ENCODE measurements around the gene JPT1. TPM values are rescaled to one million over a fixed set of nuclear protein-coding genes. Genes with fewer than 3 reads are reported as not detected.
"Not testable (repeated sequence)": the region's sequence is repeated elsewhere in the genome, so short reads cannot be mapped to it uniquely, and the experiment has no call there.

The JPT1 gene
- total RNA-seq, 1 donor from 2014 or later, result 122 TPM

DNA sequence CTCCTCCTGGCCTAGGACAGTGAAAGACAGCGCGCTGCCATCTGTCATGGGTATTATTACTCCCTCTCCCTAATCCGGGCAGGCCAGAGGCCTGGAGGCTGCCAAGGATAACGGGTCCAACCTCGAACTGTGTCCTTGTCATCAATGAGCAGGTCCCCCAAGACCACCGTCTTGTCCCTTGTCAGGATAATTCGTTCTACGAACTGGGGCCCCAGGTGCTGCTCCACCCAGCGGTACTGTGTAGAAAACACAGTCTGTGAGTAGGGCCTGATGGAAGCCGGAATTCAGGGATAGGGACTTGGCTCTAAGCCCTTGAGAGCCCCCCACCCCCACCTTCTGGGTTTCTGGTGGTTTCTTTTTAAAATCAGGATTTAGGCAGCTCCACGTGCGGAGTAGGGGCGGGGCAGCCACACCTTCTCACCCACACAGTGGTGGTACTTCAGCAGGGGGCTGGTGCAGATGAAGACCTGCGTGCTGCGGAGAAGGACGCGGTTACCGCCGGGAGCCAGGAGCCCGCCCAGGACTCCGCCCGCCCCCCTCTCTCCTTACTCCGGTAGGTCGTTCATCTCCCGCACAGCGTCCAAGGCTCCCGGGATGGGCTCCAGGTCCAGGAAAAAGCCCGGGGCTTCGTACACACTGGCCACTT, 23.6 kb downstream of the JPT1 start:
- peak; percentile 43 to 78 for DNase-seq (ENCODE audit: low read depth in 2 of 2)

DNA sequence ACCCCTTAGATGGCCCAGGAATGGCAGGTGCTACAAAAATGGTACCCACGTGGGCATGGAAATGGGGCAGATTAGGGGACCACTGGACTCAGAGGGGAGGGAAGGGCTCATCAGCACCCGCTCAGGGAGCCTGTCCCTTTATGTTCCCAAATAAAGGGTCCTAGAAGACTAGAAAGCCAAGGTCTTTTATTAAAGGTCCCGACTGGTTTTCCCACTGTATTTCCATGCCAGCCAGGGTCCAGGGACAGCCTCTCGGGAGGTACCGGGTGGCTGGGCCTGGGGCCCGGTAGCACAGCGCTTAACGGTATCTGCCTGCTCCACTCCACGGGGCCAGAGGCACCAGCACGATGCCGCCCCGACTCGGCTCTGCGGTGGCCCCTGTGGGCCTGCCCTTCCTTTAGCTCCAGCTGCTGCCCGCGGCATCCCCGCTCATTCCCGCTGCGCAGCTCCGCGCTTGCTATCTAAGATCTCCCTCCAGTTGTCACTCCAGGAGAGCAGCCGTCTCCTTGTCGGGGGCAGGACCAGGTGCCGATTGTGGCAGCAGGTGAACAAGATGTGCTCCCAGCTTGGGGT, 24.2 kb downstream of the JPT1 start:
- DNase-seq (ENCODE audit: low read depth in 2 of 2), result no peak

GRCh38 chr17:75129576-75129975, 24.7 kb downstream of the JPT1 start:
- no peak for DNase-seq (ENCODE audit: low read depth in 2 of 2)

DNA sequence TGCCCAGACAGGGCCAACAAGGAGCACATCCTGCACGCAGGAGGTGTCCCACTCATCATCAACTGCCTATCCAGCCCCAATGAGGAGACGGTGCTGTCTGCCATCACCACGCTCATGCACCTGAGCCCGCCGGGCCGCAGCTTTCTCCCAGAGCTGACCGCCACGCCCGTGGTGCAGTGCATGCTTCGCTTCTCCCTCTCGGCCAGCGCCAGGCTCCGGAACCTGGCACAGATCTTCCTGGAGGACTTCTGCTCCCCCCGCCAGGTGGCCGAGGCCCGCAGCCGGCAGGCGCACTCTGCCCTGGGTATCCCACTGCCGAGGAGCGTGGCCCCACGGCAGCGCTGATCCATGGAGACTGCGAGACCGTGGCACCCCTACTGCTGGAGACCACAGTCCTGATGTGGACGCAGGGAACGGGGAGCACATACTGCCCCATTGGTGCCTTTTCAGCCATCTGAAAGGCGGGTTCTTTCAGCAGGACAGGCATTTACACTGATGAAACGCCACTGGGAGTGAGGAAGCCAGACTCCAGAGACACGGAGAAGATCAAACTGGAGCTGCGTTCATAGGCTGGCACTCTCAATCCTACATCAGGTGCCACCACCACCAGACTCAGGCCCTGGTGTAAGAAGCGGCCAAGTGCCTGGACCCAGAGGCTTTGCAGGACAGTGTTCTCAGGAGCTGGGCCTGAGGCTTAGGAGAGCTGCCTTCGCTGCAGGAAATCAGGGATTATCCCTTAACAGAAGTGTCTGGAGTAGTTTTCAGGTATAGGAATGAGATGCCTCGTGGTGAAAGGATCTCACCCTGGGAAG, 25.4 kb downstream of the JPT1 start:
- no peak for DNase-seq (ENCODE audit: low read depth in 2 of 2)

DNA sequence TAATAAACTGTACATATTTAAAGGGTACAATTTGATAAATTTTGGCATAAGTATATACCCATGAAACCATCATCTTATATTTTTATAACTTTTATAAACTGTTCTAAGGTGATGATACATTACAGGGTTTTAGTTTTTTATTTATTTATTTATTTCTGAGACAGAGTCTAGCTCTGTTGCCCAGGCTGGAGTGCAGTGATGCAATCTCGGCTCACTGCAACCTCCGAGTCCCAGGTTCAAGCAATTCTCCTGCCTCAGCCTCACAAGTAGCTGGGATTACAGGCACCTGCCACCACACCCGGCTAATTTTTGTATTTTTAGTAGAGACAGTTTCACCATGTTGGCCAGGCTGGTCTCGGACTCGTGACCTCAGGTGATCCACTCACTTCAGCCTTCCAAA, 26.4 kb downstream of the JPT1 start:
- DNase-seq (ENCODE audit: low read depth in 2 of 2), result not testable (repeated sequence)

DNA sequence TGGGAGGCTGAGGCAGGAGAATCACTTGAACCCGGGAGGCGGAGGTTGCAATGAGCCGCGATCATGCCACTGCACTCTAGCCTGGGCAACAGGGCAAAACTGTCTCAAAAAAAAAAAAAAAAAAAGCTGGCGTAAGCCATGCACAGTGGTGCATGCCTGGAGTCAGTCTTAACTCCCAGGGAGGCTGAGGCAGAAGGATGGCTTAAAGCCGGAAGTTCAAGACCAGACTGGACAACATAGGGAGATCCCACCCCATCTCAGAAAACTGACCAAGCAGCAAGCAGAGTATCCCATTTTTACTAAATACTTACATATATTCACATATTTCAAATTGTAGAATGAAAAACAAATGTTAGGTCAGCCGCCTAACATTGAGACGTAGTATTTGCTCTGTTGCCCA, 27.4 kb downstream of the JPT1 start:
- DNase-seq (ENCODE audit: low read depth in 2 of 2), result no peak

- no peak for DNase-seq (ENCODE audit: low read depth in 2 of 2)
Measured at GRCh38 chr17:75125984-75126383, 28.3 kb downstream of the JPT1 start.

DNA sequence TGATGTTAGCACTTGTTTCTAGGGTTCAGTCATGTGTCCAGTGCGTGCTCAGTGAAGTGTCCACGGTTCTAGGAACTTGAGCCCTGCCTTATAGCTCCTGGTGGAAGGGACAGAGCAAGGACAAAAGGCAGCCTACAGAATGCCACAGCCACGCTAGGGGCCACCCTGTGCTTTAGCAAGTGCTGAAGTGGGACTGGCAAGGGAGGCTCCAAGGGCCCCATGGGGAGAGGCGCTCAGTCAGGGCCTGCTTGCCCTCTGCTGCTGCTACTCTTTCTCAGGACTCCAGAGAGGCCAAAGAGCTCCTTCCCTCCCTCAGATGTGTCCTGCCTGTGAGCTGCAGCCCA, 29.5 kb downstream of the JPT1 start:
- DNase-seq (ENCODE audit: low read depth in 2 of 2), result no peak

DNA sequence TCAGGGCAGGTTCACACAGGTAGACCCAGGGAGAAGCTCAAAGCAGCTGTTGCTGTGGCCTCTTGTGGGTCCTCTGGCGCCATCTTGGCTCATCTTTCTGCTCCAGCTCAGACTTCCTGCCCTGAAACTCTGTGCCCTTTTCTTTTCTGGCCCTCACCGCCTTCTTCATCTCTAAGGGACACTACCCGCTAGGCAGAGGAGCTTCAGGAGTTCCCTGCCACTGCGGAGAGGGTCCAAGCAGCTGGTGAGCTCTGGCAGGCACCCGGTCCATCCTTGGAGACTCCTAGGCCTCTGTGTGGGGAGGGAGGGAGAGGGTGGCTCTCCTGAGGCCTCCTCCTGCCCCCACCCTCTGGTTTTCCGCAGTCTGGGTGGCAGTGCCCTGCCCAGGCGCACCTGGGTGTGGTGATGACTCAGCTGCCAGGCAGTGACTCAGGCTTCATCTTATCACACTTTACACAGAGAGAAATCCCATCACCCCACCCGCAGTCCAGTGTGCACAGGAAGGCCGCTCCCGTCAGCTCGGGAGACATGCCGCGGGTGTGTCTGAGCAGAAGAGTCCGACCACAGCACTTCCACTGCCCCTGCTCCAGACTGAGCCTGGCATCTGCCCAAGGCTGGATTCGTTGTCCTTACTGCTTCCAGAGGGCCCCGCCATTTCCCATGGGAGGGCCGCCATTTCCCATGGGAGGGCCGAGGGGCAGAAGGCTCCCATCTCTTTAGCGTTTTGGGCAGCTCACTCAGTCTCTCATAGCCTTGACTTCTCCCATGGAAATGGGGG, 30.1 kb downstream of the JPT1 start:
- DNase-seq (ENCODE audit: low read depth in 2 of 2), result peak; percentile 55 to 91

DNA sequence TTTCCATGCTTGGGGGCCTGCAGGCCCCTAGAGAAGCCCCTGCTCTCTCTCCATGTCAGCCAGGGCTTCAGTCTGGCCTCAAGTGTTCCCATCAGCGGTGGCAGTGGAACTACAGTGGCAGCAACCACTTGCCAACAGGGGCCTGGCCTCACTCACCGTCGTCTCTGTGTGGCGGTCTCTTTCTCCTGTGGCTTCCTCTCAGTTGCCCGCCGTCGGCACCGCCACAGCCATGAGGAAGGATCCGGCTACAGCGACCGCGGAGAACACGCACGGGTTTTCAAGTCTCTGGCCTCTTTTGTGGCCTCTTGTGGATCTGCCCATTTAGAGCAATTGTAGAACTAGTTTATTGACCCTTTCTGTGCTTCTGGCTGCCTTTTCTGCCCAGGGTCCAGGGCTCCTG, 36.0 kb downstream of the JPT1 start:
- DNase-seq (ENCODE audit: low read depth in 2 of 2), result no peak

- DNase-seq (ENCODE audit: low read depth in 2 of 2), result no peak
Measured at GRCh38 chr17:75116737-75117136, 37.6 kb downstream of the JPT1 start.

DNA sequence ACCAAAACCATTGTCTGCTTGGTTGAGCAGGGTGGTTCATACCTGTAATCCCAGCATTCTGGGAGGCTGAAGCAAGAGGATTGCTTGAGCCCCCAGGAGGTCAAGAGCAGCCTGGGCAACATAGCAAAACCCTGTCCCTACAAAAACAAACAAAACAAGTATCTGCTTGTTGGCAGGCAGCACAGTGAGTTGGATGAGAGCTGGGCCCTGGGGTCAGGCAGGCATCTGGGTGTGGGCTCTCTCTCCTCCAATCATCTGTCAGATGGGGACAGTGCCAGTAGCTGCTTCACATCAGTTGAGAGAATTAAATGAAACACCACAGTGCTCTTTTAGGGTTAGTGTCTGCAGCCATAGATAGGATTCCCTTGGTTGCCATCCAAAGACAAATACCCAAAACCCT, 38.8 kb downstream of the JPT1 start:
- DNase-seq (ENCODE audit: low read depth in 2 of 2), result no peak

DNA sequence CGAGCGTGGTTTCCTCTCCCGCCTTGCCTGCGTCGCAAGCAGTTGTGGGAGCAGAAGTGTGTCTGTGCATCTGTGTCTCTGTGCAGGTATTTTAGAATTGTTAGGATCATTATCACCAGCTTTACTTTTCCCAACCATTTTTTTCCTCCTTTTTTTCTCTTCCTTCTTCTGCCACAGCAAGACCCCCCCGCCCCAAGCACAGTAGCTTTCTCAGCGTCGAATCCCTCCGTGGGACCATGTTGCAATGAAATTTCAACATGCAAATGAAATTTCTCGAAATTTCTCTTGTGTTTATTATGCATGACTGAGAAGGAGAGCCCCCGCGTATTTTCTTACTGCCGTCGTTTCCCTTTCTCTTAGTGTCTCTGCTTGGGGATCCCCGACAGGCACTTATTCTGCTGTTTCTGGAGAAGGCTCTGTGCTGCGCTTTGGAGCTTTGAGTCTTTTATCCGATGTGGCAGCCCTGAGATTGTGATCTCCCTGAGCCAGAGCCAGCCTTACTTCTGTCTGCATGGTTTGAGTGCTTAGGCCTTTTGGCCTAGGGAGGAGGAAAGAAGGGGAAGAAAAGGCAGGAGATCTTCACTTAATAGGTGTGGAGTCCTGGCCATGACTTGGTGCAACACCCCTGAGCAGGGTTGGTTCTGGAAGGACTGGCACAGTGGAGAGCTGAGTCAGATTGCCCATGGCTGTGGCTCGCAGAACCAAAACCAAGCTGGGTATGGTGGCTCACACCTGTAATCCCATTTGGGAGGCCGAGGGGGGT, 39.6 kb downstream of the JPT1 start:
- DNase-seq (ENCODE audit: low read depth in 2 of 2), result no peak

- peak; percentile 85 to 90 for DNase-seq (ENCODE audit: low read depth in 2 of 2)
Measured at GRCh38 chr17:75113798-75114551, 40.3 kb downstream of the JPT1 start.

DNA sequence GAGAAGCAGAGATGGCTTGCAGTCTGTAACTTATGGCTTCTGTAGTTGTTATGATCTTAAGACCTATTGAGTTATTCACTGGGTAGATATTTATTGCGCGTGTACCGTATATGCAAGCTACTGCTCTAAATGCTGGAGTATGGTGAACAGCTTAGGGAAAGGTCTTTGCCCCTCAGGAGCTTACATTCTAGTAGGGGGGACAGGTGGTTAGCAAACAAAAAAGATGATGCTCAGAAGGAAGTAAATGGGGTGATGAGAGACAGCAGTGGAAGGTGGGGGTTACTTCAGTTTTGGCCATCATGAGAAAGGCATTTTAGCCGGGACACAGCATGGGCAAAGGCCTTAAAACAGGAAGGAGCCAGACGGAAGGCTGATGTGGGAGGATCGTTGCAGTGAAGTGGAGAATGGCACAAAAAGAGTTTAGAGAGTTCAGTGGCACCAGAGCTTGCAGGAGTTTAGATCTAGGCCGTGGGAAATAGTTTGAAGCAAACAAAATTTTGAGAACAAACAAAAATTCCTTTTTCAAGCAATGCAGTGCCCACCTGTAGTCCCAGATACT, 42.5 kb downstream of the JPT1 start:
- DNase-seq (ENCODE audit: low read depth in 2 of 2), result no peak

GRCh38 chr17:75110234-75110937, 43.9 kb downstream of the JPT1 start:
- DNase-seq (ENCODE audit: low read depth in 2 of 2), result peak in 1 of 2 donors; percentile 29

- DNase-seq (ENCODE audit: low read depth in 2 of 2), result peak; percentile 65 to 82
Measured at GRCh38 chr17:75109407-75110233, 44.7 kb downstream of the JPT1 start, which contains the start of gene ARMC7. TSS of gene ARMC7 (plus strand) at chr17:75109969. CDS start at chr17:75110289, 320 bp downstream.

DNA sequence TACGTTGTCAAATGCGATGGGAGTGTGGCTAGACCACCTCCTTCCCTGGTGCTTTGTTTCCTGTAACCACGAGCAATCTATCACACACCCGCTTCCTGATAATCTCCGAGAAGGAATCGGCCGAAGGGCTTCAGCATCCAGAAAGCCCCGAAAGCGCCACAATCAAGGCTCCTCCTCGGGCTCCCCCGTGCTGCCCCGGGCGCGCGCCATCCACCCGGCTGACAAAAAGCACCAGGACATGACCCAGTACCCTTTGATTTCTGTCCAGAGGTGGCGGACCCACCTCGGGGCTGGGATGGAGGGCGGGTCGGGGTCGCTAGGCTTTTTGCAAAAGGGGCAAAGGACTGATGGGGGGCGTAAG, 45.3 kb downstream of the JPT1 start:
- no peak for DNase-seq (ENCODE audit: low read depth in 2 of 2)

GRCh38 chr17:75108193-75108592, 46.1 kb downstream of the JPT1 start:
- DNase-seq (ENCODE audit: low read depth in 2 of 2), result no peak

Data from dermis microvascular lymphatic vessel endothelial cell (primary cell).